A549 treated with AZD2906 at 1 μM for 4 hours (cell line): Measurements from ENCODE around the gene KIF2C. TPM values are rescaled to one million over a fixed set of nuclear protein-coding genes. Genes with fewer than 3 reads are reported as not detected.

ENCODE experiments used
- total RNA-seq: library from RNA; stranded (reverse); fragments of 200-300 nt; extraction: Qiagen RNA extraction; gene quantifications from 5 replicates; pipeline ENCODE4 v1.2.3, GENCODE V29; 2022

Gene KIF2C
- total RNA-seq = 35.0 to 42.9 TPM (median 37.0 TPM) in 5 replicates

DNA sequence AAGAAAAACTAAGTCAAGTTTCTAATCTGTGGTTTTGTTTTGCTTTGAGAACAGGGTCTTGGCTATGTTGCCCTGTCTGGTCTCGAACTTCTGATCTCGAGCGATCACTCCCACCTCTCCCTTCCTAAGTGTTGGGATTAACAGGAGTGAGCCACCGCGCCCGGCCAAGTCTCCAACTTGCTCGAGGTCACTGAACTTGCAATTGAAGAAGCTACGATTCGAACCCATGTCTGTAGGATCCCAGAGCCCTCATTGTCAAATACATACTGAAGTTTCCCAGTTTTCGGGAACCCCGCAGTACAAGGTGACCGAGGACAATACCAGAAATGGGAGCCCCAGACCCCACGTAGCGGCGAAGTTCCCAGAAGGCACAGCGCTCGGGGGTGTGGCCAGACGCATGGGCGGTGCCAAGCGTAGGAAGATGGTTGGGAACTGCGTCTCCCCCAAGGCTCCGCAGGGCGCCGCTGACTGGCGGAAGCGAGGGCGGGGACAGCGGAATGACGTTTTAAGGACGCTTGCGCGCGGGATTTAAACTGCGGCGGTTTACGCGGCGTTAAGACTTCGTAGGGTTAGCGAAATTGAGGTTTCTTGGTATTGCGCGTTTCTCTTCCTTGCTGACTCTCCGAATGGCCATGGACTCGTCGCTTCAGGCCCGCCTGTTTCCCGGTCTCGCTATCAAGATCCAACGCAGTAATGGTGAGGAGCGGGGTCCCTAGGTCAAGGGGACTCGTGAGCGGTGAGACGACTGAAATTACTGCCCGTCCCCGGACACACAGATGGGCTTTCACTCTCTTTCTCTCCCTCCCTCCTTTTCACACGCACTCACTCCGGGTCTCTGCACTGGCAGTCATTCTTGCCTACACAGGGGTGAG, at the start of gene KIF2C:
Gene KIF2C (plus strand): TSS at position 531 of the 872 bp plus-strand sequence. CDS start 96 bp downstream, at position 627.

DNA sequence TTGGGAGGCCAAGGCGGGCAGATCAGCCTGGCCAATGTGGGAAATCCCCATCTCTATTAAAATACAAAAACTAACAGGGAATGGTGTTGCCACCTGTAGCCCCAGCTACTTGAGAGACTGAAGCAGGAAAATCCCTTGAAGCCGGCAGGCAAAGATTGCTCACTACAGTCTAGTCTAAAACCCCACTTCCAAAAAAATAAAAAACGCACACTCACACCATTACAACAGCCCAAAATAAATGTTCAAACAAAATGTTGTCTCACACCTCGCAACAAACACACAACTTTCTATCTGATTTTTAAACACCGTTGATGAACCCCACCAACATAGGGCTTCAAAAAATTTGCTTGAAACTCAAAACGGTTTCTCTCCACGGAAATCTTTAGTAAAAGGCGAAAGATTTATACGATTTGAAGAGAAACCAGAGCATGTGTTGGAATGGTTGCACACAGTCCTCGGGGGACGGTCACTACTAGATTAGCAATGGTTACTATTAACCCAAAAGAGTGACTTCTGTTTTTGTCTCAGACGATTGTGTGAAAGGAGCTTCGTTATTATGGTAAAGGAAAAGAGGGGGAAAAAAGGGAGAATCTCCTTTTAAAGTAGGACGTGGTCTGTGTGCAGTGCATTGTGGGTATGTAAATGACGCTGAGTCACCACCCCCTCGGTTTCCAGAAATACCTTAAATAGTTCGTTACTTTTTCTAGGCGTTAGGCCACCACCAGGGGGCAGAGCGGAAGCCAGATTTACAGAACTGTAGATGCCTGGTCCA, 8.7 kb upstream of the KIF2C start, which contains the start of gene RNU5D-1:
Gene RNU5D-1 (minus strand): TSS at position 430 of the 772 bp plus-strand sequence.

GRCh38 chr1:44775078-44775929, 35.7 kb downstream of the KIF2C start, which contains the start of gene RPS8:
TSS of gene RPS8 (plus strand) at chr1:44775540. CDS start at chr1:44775597, 57 bp downstream.

DNA sequence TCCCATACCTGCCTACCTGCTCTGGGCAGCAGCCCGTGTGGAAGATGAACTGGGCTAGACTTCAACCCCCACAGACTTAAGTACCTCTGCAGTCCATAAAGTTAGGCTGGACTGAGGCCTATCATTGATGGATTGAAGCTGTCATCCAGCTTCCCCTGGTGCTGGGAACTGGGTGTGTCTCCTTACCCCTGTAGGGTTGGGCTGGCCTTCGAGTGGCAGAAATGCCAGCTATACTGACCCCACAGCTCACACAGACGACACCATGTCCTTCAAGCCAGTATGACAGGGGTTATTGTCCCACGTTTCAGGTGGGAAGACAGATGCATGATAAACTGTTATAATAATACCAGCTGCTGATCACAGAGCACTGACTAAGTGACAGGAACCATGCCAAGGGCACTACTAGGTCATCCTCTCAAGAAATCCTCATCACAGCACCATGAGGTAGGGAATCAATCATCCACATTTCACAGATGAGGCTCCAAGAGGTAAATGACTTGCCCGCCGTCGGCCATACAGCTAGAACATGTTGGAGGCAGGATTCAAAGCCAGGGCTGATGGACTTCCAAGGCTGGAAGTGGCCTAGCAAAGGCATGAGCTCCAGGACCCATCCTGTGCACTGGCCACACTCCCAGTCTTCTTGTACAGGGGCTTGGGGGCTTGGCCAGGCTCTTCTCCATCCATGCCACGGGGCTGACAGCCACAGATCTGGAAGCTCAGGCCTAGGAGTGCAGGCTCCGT, 48.7 kb downstream of the KIF2C start, which contains the start of gene BEST4:
Gene BEST4 (minus strand): TSS at position 51 of the 741 bp plus-strand sequence. CDS start 465 bp downstream, outside the sequence.

GRCh38 chr1:44799770-44800584, 60.3 kb downstream of the KIF2C start, which contains the start of gene PLK3:
TSS of gene PLK3 (plus strand) at chr1:44800377. CDS start at chr1:44800464, 87 bp downstream.

DNA sequence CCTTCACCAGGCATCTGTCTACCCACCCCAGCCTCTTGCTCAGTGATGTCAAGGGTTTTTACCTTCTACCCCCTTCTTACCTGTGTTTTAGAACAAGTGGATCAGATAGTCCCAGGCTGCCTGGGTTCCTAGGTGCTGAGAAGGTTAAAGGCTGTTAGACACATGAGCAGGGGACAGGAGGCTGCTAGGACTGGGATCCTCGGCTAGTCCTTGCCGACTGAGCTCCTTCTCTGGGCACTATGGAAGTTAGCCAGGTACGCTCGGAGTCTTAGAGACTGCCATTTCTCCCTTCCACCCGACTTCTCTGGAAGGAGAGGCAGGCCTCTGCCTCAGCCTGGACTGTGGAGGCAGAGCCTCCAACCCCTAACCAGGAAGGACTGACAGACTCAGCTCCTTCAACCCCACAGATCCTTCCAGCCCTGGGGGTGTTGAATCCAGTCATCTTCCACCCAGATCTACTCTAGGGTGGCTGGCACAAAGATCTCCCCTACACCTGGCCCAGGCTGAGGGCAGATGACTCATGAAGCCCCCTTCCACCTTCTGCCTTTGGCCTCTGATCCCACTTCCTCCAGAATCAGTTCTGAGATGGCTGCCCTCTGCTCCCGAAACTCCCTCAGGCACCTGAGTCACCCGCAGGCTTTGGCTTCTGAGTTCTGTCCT, 67.2 kb downstream of the KIF2C start, which contains the start of gene DYNLT4:
Gene DYNLT4 (minus strand): TSS at position 648 of the 660 bp plus-strand sequence. CDS start 683 bp downstream, outside the sequence.

GRCh38 chr1:44808063-44808937, 68.7 kb downstream of the KIF2C start, which contains the start of gene BTBD19:
TSS of gene BTBD19 (plus strand) at chr1:44808523. CDS start at chr1:44808821, 298 bp downstream.

Other genes starting within 250 kb of the KIF2C start
- gene TMEM53, start 65.4 kb upstream of the KIF2C start, total RNA-seq = 6.6 to 9.2 TPM (median 8.2 TPM) in 5 replicates
- 0.50 to 1.5 TPM (median 0.98 TPM) in 5 replicates for gene ARMH1, start 65.1 kb upstream of the KIF2C start, total RNA-seq
- not detected in 5 replicates for gene RNU5D-1, start 8.7 kb upstream of the KIF2C start, total RNA-seq
- gene RPS8, start 35.7 kb downstream of the KIF2C start, total RNA-seq = 1,550 to 1,720 TPM (median 1,658 TPM) in 5 replicates
- 0.17 to 0.37 TPM (median 0.24 TPM) in 5 replicates for gene BEST4, start 48.3 kb downstream of the KIF2C start, total RNA-seq
- 12.5 to 18.2 TPM (median 15.1 TPM) in 5 replicates for gene PLK3, start 60.5 kb downstream of the KIF2C start, total RNA-seq
- gene DYNLT4, start 67.5 kb downstream of the KIF2C start, total RNA-seq = 0.63 to 0.93 TPM (median 0.68 TPM) in 4 of 5 replicates, not detected in the other
- gene BTBD19, start 68.7 kb downstream of the KIF2C start, total RNA-seq = 1.5 to 2.6 TPM (median 2.4 TPM) in 5 replicates
- 0.11 to 0.30 TPM (median 0.23 TPM) in 5 replicates for gene PTCH2, start 103.4 kb downstream of the KIF2C start, total RNA-seq
- gene EIF2B3, start 246.8 kb downstream of the KIF2C start, total RNA-seq = 15.6 to 19.8 TPM (median 16.1 TPM) in 5 replicates